A673 (cell line): ENCODE measurements around the gene RTP4. TPM values are rescaled to one million over a fixed set of nuclear protein-coding genes. Genes with fewer than 3 reads are reported as not detected.

Experiments
- BruUV-seq: library from RNA; stranded (reverse); fragments of 400-500 nt; replicated peaks from 2 replicates; lab custom pipeline; 2021; lab: Mats Ljungman, UMichigan
- CTCF ChIA-PET: fragments of 300-600 bp; sonication (Branson Sonifier 250); formaldehyde crosslinking; loops from one replicate; lab custom pipeline; 2022; ENCODE audit warnings: antibody characterized with exemption; lab: Charles Lee
- POLR2A ChIA-PET: fragments of 300-600 bp; sonication (Branson Sonifier 250); formaldehyde crosslinking; loops from one replicate; lab custom pipeline; 2022; ENCODE audit warnings: antibody characterized with exemption; ENCODE audit not compliant: low non-redundant PET; lab: Charles Lee
- DNase-seq: peaks from one replicate; pipeline ENCODE4 v3.0.0-alpha.2; 2015; ENCODE audit warnings: low spot score
- H3K27ac ChIP-seq: fragments of 200-600 bp; sonication (generic); 2 replicates; pipeline ENCODE4 v1.5.1; 2016; ENCODE audit warnings: mixed run types, low read depth, mild to moderate bottlenecking, mixed read lengths, antibody characterized with exemption, low read length; ENCODE audit not compliant: poor library complexity, severe bottlenecking
- H3K27me3 ChIP-seq: fragments of 200-600 bp; sonication (generic); replicated peaks from 2 replicates; pipeline ENCODE4 v1.6.1; 2017; ENCODE audit warnings: mixed run types, low read depth, mild to moderate bottlenecking, mixed read lengths, antibody characterized with exemption, low read length; ENCODE audit not compliant: insufficient read depth, poor library complexity
- H3K36me3 ChIP-seq: fragments of 200-600 bp; sonication (generic); 2 replicates; pipeline ENCODE4 v1.6.1; 2016; ENCODE audit warnings: mixed run types, mild to moderate bottlenecking, mixed read lengths, antibody characterized with exemption, low read length; ENCODE audit not compliant: insufficient read depth, poor library complexity, severe bottlenecking
- H3K4me1 ChIP-seq: fragments of 200-600 bp; sonication (generic); 2 replicates; pipeline ENCODE4 v1.6.1; 2017; ENCODE audit warnings: mixed run types, mild to moderate bottlenecking, mixed read lengths, antibody characterized with exemption, low read length; ENCODE audit not compliant: insufficient read depth, poor library complexity, severe bottlenecking
- H3K4me3 ChIP-seq: fragments of 200-600 bp; sonication (generic); 2 replicates; pipeline ENCODE4 v1.5.1; 2016; ENCODE audit warnings: low read depth, mixed run types, mild to moderate bottlenecking, mixed read lengths, low read length; ENCODE audit not compliant: poor library complexity, severe bottlenecking
- H3K9me3 ChIP-seq: fragments of 200-600 bp; sonication (generic); 2 replicates; pipeline ENCODE4 v1.6.1; 2016; ENCODE audit warnings: mixed run types, low read depth, mild to moderate bottlenecking, mixed read lengths, antibody characterized with exemption, low read length; ENCODE audit not compliant: poor library complexity, severe bottlenecking
- CTCF ChIP-seq: fragments of 300-800, 200-600 bp; sonication (generic); conservative IDR thresholded peaks from 2 replicates; pipeline ENCODE4 v1.5.1; 2017; ENCODE audit warnings: low read depth, mild to moderate bottlenecking, antibody characterized with exemption, low read length, moderate library complexity, mixed read lengths
- EZH2 ChIP-seq: fragments of 200-600 bp; sonication (generic); IDR thresholded peaks from 2 replicates; pipeline ENCODE4 v1.6.1; 2017; ENCODE audit warnings: borderline replicate concordance, low read depth, mild to moderate bottlenecking, mixed read lengths, antibody characterized with exemption, low read length; ENCODE audit not compliant: poor library complexity, severe bottlenecking
- intact Hi-C: fragments of 100-400 bp; cut with micrococcal nuclease; formaldehyde crosslinking; loops from one replicate; pipeline ENCODE4 v1.10.0; 2022; ENCODE audit not compliant: unreplicated experiment
- total RNA-seq: library from RNA; stranded (reverse); gene quantifications from 2 replicates; pipeline ENCODE4 v1.2.3, GENCODE V29; 2021

The RTP4 gene
- total RNA-seq, 1 experiment from 2014 or later, result not detected

DNA sequence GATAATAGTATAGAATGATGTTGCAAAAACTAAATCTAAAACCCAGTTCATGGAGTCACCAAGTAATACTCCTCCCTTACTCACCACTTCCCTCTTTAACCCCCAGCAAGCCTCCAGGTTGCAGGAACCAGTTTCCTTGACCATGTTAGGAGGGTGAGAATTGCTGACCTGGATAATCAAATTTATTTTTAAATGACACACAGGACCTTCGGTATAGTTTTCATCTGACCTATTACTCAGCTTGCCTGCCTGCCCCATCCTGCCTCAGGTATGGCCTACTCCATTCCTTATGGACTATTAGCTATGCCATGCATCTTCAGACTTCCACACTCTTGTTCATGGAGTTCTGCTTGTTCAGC lies 883 bp downstream of the RTP4 start:
- ChIA-PET POLR2A (no interaction called here), CTCF (no interaction called here)
- H3K4me3 ChIP-seq, result no peak overlapping the region
- no peaks in the 10 kb centered on the region for H3K4me1 ChIP-seq
- no TSS peak for BruUV-seq
- TF ChIP-seq CTCF (no peak), EZH2 (no peak)
- intact Hi-C loops, result no loop called here
- no peaks in the 10 kb centered on the region for H3K36me3 ChIP-seq
- DNase-seq, result no peak
- no peaks in the 10 kb centered on the region for H3K9me3 ChIP-seq
- no peak overlapping the region for H3K27ac ChIP-seq
- peaks cover 9% of the 10 kb centered on the region for H3K27me3 ChIP-seq

GRCh38 chr3:187370051-187370450 lies 1.9 kb downstream of the RTP4 start:
- TF ChIP-seq EZH2, result no peak
- TF ChIP-seq CTCF, result no peak
- peaks cover 12% of the 10 kb centered on the region for H3K27me3 ChIP-seq
- no peaks in the 10 kb centered on the region for H3K36me3 ChIP-seq
- no TSS peak for BruUV-seq
- ChIA-PET CTCF (no interaction called here), POLR2A (no interaction called here)
- H3K4me1 ChIP-seq, result no peaks in the 10 kb centered on the region
- no peak for DNase-seq
- H3K27ac ChIP-seq, result no peak overlapping the region
- intact Hi-C loops, result no loop called here
- no peak overlapping the region for H3K4me3 ChIP-seq
- H3K9me3 ChIP-seq, result no peaks in the 10 kb centered on the region

- BruUV-seq, result no TSS peak
- TF ChIP-seq EZH2 (no peak), CTCF (no peak)
- H3K27me3 ChIP-seq, result peaks cover 12% of the 10 kb centered on the region
- H3K27ac ChIP-seq, result no peak overlapping the region
- H3K36me3 ChIP-seq, result no peaks in the 10 kb centered on the region
- H3K4me3 ChIP-seq, result no peak overlapping the region
- H3K4me1 ChIP-seq, result no peaks in the 10 kb centered on the region
- ChIA-PET CTCF (no interaction called here), POLR2A (no interaction called here)
- intact Hi-C loops, result no loop called here
- no peaks in the 10 kb centered on the region for H3K9me3 ChIP-seq
- DNase-seq, result no peak
Measured at GRCh38 chr3:187375581-187375980, 7.4 kb downstream of the RTP4 start.
